GM18951 (cell line): Measurements from ENCODE around the gene INSC.

Experiments used
- POLR2A ChIP-seq: IDR thresholded peaks from 4 replicates; pipeline ENCODE4 v1.6.1; 2011; ENCODE audit warnings: mild to moderate bottlenecking; ENCODE audit not compliant: insufficient read length, insufficient read depth; ENCODE audit errors: extremely low read depth
- in situ Hi-C: fragments of 300-500 bp; cut with MboI; formaldehyde crosslinking; loops from one replicate; pipeline ENCODE4 v1.12.0; 2022; ENCODE audit warnings: low sequenced_read_pairs, mixed read lengths, inconsistent platforms; ENCODE audit not compliant: unreplicated experiment

INSC gene

DNA sequence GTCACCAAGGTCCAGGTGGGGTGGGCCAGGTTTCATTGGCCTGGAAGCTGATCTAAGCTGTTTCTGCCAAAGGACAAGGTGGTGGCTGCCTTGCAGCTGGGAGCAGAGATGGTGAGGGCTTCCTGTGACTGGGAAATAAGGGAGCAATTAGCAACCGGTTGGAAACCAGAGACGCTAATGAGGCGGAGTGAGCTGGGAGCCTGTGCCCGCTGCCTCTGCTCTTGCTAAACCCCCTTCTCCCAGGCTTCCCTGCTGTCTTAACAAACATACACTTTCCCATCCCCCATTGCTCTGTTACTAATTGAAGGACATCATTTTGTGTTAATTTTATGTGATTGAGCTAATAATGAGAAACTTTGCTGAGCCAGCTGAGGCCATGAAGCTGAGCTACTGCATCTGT lies 121.8 kb downstream of the INSC start:
- in situ Hi-C loops, result no loop called here
- TF ChIP-seq POLR2A, result no peak

DNA sequence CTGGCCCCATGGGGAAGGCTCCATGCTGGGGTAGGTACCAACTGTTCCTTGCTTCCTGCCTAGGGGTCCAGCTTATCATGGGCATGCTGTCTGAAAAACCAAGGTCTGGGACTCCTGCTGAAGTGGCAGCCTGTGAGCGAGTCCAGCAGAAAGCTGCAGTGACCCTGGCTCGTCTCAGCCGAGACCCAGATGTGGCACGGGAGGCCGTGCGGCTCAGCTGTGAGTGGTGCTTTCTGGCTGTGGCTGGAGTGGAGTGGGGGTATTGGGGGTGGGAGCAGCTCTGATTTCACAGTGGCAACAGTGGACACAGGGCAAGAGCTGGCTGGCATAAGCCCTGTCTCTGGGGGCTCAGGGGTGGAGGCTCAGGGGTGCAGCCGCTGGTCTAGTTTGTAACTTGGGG lies 124.1 kb downstream of the INSC start:
- no peak for TF ChIP-seq POLR2A
- in situ Hi-C loops, result no loop called here

DNA sequence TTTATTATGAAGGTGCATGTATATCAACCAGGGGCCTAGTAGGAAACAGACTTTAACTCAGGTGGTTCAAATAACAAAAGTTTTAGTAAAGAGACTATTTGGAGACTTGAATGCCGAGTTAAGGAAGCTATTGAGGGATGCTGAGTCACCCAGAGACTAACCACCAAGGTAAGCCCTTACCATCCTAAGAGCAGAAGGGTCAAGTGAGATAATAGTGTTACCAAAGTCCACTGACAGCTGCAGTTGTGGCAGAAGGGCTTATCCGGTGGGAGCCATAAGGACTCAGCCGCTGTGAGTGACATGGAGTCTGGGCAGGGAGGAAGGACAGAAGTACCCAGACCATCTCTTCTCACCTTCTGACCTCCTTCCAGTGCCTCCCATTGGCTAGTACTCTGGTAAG lies 134.0 kb downstream of the INSC start:
- in situ Hi-C loops, result no loop called here
- no peak for TF ChIP-seq POLR2A

DNA sequence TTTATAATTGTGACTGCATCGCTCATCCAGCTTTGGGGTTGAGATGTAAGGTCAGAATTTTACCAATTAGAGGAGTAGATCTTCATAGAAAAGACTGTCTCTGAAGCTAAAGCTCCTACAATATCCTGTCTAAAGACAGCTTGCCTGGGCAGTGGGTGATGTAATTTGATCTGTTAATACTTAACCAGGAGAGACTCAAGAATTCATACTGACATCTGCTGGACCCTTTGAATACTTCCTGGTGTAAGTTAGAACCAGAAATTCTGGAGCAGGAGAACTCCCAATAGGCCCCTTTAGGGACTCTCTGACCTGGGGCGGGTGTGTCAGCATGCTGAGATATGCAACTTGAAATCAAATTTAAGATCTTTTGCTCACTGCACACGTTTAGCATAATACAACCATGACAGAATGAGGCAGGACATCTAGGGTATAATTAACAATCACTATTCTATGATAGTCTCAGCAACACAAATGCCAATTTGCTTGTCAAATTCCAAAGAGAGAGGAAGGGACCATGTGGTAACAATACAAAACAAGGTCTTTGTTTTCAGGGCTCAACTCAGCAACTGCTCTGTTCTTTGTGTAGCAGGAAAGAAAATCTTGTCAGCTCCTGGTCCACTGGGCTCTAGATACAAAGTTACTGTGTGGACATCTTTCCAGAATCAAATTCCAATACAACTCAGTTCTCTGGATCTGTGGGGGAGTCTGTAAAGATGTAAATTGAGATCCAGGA lies 143.9 kb downstream of the INSC start:
- in situ Hi-C loops, result no loop called here
- no peak for TF ChIP-seq POLR2A

DNA sequence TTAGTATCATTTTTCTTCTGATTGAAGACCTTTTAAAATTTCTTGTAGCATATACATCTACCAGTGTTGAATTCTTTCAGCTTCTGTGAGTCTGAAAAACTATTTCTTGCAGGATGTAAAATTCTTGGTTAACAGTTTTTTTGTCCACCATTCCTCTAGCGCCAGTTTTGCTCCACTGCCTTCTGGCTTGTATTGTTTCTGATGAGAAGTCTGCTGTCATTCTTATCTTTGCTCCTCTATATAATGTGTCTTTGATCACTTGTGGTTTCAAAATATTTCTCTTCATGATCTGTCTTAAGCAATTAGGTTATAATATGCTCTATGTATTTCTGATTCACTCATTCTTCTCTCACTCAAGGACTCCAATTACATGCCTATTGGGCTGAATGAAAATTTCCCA lies 152.3 kb downstream of the INSC start:
- no peak for TF ChIP-seq POLR2A
- in situ Hi-C loops, result no loop called here

DNA sequence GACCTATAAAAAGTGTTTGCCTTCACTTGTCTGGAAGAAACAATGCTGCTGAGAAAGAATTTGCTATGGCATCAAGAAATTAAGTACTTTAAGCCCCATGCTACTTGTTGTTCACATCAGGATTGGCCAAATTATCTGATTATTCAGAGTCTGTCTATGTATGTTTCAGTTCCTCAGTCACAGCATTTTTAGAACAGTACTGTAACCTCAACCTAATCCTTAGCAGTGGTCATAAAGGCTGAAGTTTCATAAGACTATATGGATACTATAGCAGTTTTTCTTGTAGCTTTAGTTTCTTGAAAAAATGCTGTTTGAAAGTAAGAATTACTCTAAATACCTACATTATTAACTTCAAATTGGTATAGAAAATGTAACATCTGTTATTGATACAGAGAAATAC lies 153.9 kb downstream of the INSC start:
- in situ Hi-C loops, result no loop called here
- no peak for TF ChIP-seq POLR2A

DNA sequence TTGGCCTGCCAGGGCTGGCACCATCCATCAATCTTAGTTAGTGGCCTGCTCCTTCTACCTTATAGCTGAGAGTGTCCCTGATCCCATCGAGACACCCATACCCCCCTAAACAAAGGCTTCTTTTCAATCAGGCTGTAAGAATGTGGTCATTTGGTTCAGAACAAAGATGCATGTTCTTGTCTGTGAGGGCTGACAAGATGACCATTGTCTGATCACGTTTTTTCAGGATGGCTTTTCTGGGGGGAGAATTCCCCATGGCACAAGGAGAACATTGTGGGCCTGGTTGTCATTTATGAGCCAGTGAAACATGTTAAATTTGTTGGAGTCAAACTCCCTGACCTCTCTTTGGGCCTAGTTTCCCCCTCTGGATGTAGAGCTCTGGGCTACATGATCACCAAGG lies 160.4 kb downstream of the INSC start:
- no peak for TF ChIP-seq POLR2A

DNA sequence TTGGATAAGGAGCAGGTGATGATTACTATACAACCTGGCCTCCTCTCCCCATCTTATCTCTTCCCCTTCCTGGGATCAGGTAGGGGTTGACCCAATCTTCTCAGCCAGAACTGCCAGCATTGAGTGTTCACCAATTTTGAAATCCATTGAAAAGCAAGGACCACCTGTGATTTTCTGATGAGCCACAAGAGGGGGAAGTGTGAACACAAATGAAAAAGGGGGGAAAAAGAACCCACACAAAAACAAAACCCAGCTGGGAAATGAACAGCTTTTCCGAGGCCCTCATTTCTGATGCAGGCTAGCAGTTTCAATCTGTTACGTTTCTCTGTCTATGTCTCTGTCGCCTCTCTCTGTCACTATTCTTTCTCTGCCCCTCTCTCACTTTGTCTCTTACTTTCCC lies 161.9 kb downstream of the INSC start:
- in situ Hi-C loops, result no loop called here
- no peak for TF ChIP-seq POLR2A

More for the DNA sequence above, 160.4 kb downstream of the INSC start:
- in situ Hi-C loops, result no loop called here

DNA sequence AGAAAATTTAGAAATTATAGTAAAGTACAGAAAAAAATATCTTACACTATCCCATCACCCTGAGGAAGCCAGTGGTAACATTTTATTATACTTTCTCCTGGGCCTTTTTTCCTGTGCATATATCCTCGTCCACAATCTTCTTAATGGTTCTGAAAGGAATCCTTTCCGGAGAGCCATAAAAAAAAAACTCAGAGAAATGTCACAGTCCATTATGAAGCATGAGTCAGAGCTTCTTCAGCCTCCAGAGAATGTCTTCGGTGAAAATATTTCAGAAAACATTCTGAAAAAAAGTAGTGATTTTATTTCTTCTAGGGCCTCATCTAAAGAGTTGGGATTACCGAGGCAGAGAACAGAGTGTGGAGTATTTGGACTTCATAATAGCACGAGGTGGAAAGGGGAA lies 163.4 kb downstream of the INSC start:
- in situ Hi-C loops, result no loop called here

DNA sequence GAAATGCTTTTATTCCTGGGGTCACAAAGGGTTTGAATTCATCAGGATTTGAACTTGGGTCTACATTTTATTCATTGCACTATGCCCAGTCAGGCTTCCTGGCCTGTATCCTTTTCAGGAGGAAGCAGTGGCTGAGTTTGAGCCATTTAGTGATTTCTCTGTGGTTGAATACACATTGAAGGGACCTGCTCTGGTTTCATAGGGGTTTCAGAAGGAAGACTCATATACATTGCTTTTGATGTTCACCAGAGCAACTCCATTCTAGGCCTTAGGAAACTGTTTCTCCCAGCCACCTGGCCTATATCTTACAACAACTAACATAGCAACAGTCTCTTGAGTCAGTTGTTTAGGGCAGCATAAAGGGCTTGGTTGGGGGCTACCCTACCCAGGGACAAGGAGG lies 165.7 kb downstream of the INSC start:
- TF ChIP-seq POLR2A, result no peak
- in situ Hi-C loops, result no loop called here

More for the DNA sequence above, 163.4 kb downstream of the INSC start:
- no peak for TF ChIP-seq POLR2A

DNA sequence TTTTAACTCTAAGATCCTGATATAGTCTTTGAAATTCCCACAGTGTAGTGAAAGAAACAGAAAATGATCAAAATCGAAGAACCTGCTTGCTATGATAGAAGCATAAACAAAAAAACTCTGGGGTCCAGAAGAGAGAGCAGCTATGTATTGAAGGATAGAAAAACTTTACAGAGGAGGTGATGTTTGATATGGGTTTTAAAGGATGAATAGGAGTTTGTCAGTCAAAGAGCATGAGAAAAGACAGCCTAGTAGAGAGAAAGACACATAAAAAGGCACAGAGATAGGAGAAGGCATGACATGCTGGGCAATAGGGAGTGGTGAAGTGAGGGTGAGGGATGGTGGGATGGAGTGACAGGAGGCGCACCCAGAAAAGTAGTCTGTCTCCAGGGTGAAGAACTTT lies 168.0 kb downstream of the INSC start:
- no peak for TF ChIP-seq POLR2A
- in situ Hi-C loops, result no loop called here

DNA sequence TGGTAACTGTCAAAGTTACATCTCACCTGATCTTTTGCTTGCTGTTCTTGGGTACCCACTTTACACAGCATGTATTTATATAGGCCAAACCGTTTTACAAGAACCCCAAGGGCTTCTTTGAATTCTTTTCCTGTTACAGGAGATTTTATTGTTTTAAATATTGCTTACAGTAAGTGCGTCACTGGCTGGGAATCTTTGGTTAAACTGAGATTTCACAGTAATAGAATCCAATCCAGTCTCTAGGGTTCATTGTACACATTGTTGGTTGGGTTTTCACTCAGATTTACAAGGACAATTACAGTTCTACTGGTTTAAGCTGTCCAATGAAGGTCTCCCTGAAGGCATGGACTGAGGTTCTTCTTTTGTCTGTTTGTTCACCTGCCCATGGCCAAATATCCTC lies 171.7 kb downstream of the INSC start:
- no peak for TF ChIP-seq POLR2A
- in situ Hi-C loops, result no loop called here

DNA sequence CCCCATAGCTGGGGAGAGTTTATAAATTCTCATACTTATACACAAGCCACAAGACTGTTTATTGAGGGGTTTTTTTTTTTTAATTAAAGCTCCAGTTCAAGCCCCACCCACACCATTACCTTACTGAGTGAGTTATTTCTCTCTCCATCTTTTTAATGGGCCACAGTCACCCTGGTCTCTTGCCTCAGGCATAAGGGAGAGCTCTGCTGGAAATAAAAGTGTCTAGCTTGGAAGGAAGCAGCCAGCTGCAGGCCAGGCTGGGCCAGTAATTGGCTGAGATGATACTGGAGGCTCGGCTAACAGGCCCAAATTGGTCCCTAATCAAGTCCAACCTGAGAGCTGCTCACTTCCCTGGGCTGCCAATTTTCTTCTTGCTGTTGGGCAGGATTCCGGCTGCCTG lies 174.1 kb downstream of the INSC start:
- in situ Hi-C loops, result no loop called here
- no peak for TF ChIP-seq POLR2A

DNA sequence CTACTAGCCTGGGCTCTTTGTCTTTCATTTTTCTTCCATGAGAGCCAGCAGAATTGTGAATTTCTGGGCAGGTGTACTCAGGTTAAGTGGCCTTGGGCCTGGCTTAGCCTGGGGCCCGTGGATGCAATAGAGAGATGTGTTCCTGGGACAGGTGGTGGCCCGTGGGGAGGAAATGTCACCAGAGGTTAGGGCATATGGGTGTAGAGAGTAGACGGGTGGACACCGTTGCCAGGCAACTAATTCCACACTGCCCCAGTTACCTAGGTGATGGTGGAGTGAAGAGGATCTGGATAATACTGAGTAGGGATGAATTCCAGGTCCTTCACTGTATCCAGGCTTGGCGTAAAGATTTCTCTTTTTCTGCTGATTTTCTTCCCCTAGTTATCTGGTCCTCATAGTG lies 175.0 kb downstream of the INSC start:
- no peak for TF ChIP-seq POLR2A

DNA sequence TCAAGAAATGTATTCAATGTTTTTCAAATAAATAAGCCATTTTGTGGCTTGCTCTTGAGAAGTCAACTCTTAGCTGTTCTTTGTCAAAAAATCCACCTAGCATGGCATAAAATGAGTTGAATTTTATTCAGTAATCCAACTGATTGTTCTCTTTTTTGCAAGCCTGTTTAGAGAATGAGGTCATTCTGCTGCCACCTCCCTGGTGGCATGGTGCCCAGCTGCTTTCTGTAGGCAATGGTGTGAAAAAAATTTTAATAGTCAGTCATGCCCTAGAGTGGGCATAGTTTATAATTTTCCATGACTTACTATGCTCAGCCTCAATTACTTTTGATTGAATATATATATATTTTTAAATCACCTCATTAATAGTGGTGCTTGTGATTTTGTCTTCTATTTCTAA lies 177.2 kb downstream of the INSC start:
- no peak for TF ChIP-seq POLR2A
- in situ Hi-C loops, result no loop called here

More for the DNA sequence above, 175.0 kb downstream of the INSC start:
- in situ Hi-C loops, result no loop called here
